Neural progenitor cell (in vitro differentiated cells): ENCODE results near the gene SPAG16.

Source experiments
- CTCF ChIP-seq: fragments of 200-600 bp; sonication (generic); IDR thresholded peaks from 2 replicates; pipeline ENCODE4 v1.5.1; 2017; ENCODE audit warnings: antibody characterized with exemption, mild to moderate bottlenecking
- EZH2 ChIP-seq: fragments of 200-600 bp; sonication (generic); IDR thresholded peaks from 2 replicates; pipeline ENCODE4 v1.6.1; 2017; ENCODE audit warnings: antibody characterized with exemption, mild to moderate bottlenecking, moderate library complexity
- EZH2phosphoT487 ChIP-seq: fragments of 200-600 bp; sonication (generic); IDR thresholded peaks from 2 replicates; pipeline ENCODE4 v1.6.1; 2017; ENCODE audit warnings: antibody characterized with exemption

- no peak for TF ChIP-seq EZH2phosphoT487
- no peak for TF ChIP-seq CTCF
- no peak for TF ChIP-seq EZH2
These were observed 407.1 kb downstream of the SPAG16 start for GRCh38 chr2:213691351-213691750.
